H1 (cell line): ENCODE results near the gene RING1.

Source experiments
- CTCF ChIP-seq, 3 experiments: IDR thresholded peaks; 1 replicate in 2 of 3; 2 replicates in 1 of 3; pipeline versions ENCODE4 v1.5.1 to v1.6.1; 2011; ENCODE audit warnings: low read length in 3 of 3, mild to moderate bottlenecking in 3 of 3, inconsistent platforms in 2 of 3, low read depth in 1 of 3, moderate library complexity in 1 of 3; ENCODE audit not compliant: insufficient read depth in 1 of 3; ENCODE audit errors: control extremely low read depth in 1 of 3
- POLR2A ChIP-seq, 2 experiments: IDR thresholded peaks; 1 replicate in 1 of 2; 2 replicates in 1 of 2; pipeline ENCODE4 v1.6.1; 2011; ENCODE audit warnings: low read depth in 2 of 2, low read length in 2 of 2, mild to moderate bottlenecking in 2 of 2; ENCODE audit errors: control extremely low read depth in 1 of 2
- POLR2AphosphoS5 ChIP-seq: IDR thresholded peaks from 2 replicates; pipeline ENCODE4 v1.6.1; 2011; ENCODE audit warnings: low read depth, low read length
- SP2 ChIP-seq: IDR thresholded peaks from 2 replicates; pipeline ENCODE4 v1.6.1; 2012; ENCODE audit warnings: mild to moderate bottlenecking, low read length, inconsistent platforms

- TF ChIP-seq CTCF (IDR thresholded peaks at IDR 0.05; ENCODE audit: control extremely low read depth in 1 of 3, insufficient read depth in 1 of 3, low read depth in 1 of 3, low read length in 3 of 3) (no peak), POLR2A (IDR thresholded peaks at IDR 0.05; ENCODE audit: control extremely low read depth in 1 of 2, low read depth in 2 of 2, low read length in 2 of 2) (no peak), SP2 (no peak), POLR2AphosphoS5 (no peak; the same call in 1 of the 2 replicates)
These were observed 4.7 kb upstream of the RING1 start for GRCh38 chr6:33203443-33204164.
